ENCODE results near the gene TMC6.

DNA sequence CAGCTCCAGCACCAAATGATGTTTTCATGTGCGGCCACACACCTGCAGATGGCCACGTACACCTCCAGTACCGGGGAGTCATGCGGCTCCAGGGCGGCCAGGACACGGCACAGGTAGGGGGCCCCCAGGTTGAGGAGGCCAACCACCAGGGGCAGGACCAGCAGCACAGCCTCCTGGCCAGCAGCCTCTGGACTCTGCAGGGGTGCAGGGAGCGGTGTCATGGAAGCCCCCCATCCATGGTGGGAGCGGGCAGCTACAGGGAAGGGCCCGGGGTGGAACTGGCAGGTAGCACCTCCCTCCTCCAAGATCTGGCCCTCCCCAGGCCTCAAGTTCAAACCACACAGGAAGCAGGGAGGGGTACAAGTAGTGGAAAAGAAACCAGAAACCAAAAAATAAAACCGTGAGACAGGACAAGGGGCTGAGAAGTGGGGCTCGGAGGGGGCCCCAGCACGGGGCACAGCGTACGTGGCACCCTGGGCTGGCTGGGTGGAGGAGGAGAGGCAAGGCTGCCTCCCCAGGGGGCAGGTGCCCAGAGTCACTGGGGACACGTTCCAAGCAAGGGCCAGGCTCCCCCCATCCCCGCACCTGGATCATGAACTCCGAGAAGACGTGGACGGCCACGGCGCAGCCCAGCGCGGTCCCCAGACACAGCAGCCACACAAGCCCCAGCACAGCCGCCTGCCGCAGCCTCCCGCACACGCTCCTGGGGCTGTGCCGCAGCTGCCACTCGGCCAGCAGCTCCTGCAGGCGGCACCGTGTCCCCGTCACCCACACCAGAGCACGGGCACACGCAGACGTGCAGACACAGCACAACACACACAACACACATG is 7.4 kb downstream of the TMC6 start:
- TF ChIP-seq, protein P1, sequence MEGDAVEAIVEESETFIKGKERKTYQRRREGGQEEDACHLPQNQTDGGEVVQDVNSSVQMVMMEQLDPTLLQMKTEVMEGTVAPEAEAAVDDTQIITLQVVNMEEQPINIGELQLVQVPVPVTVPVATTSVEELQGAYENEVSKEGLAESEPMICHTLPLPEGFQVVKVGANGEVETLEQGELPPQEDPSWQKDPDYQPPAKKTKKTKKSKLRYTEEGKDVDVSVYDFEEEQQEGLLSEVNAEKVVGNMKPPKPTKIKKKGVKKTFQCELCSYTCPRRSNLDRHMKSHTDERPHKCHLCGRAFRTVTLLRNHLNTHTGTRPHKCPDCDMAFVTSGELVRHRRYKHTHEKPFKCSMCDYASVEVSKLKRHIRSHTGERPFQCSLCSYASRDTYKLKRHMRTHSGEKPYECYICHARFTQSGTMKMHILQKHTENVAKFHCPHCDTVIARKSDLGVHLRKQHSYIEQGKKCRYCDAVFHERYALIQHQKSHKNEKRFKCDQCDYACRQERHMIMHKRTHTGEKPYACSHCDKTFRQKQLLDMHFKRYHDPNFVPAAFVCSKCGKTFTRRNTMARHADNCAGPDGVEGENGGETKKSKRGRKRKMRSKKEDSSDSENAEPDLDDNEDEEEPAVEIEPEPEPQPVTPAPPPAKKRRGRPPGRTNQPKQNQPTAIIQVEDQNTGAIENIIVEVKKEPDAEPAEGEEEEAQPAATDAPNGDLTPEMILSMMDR (conservative IDR thresholded peaks at IDR 0.05; ENCODE audit: low read length), result no peak
- no peak for TF ChIP-seq EZH2phosphoT487 (IDR thresholded peaks at IDR 0.05; ENCODE audit: borderline replicate concordance)

All from Loucy (cell line).